ENCODE measurements around the gene TSSK1B.

GRCh38 chr5:113435575-113435974 is 786 bp upstream of the TSSK1B start:
- TF ChIP-seq POLR2A (IDR thresholded peaks at IDR 0.05) (no peak), CTCF (IDR thresholded peaks at IDR 0.05) (no peak)

Data from testis (tissue), 2 donors.